ENCODE data around the gene PRR12.

The PRR12 gene

GRCh38 chr19:49560358-49560900 is 30.6 kb upstream of the PRR12 start:
- Histone ChIP-seq H3K9me3 (ENCODE audit: control insufficient read depth in 1 of 2, low read length in 2 of 2) (no peaks in the 10 kb centered on the region), H3K4me1 (ENCODE audit: control insufficient read depth in 1 of 2, insufficient read depth in 2 of 2, low read length in 2 of 2) (peaks cover 55 to 77% of the 10 kb centered on the region in 2 donors), H3K9ac (ENCODE audit: low read depth in 1 of 2, low read length in 2 of 2) (peak overlapping the region; percentile 49 to 65), H3K27ac (ENCODE audit: low read depth, low read length) (peak overlapping the region; percentile 63), H3K4me3 (ENCODE audit: low read depth in 1 of 2, low read length in 2 of 2) (peak overlapping the region; percentile 29 to 46), H3K27me3 (ENCODE audit: control insufficient read depth in 1 of 2, insufficient read depth in 2 of 2, low read length in 2 of 2) (no peaks in the 10 kb centered on the region), H3K36me3 (ENCODE audit: control insufficient read depth in 1 of 2, insufficient read depth in 2 of 2, low read length in 2 of 2) (peaks cover 13 to 40% of the 10 kb centered on the region in 2 donors)

- peaks cover 55 to 61% of the 10 kb centered on the region in 2 donors for H3K4me1 ChIP-seq (ENCODE audit: control insufficient read depth in 1 of 2, insufficient read depth in 2 of 2, low read length in 2 of 2)
- no peak overlapping the region for H3K4me3 ChIP-seq (ENCODE audit: low read depth in 1 of 2, low read length in 2 of 2)
- peak overlapping the region; percentile 4 for H3K27ac ChIP-seq (ENCODE audit: low read depth, low read length)
- peak overlapping the region in 1 of 2 donors; percentile 32 for H3K9ac ChIP-seq (ENCODE audit: low read depth in 1 of 2, low read length in 2 of 2)
- no peaks in the 10 kb centered on the region for H3K27me3 ChIP-seq (ENCODE audit: control insufficient read depth in 1 of 2, insufficient read depth in 2 of 2, low read length in 2 of 2)
- peaks cover 0 to 6% of the 10 kb centered on the region in 2 donors for H3K36me3 ChIP-seq (ENCODE audit: control insufficient read depth in 1 of 2, insufficient read depth in 2 of 2, low read length in 2 of 2)
- H3K9me3 ChIP-seq (ENCODE audit: control insufficient read depth in 1 of 2, low read length in 2 of 2): no peaks in the 10 kb centered on the region
Observed at GRCh38 chr19:49564616-49565045, 26.4 kb upstream of the PRR12 start.

- Histone ChIP-seq H3K9ac (ENCODE audit: low read depth in 1 of 2, low read length in 2 of 2) (peak overlapping the region in 1 of 2 donors; percentile 32), H3K27ac (ENCODE audit: low read depth, low read length) (no peak overlapping the region)
Observed at GRCh38 chr19:49565261-49565660, 25.7 kb upstream of the PRR12 start.

GRCh38 chr19:49566302-49566701 is 24.7 kb upstream of the PRR12 start:
- Histone ChIP-seq H3K9ac (ENCODE audit: low read depth in 1 of 2, low read length in 2 of 2) (no peak overlapping the region), H3K36me3 (ENCODE audit: control insufficient read depth in 1 of 2, insufficient read depth in 2 of 2, low read length in 2 of 2) (no peaks in the 10 kb centered on the region), H3K27me3 (ENCODE audit: control insufficient read depth in 1 of 2, insufficient read depth in 2 of 2, low read length in 2 of 2) (no peaks in the 10 kb centered on the region), H3K9me3 (ENCODE audit: control insufficient read depth in 1 of 2, low read length in 2 of 2) (no peaks in the 10 kb centered on the region), H3K27ac (ENCODE audit: low read depth, low read length) (no peak overlapping the region), H3K4me1 (ENCODE audit: control insufficient read depth in 1 of 2, insufficient read depth in 2 of 2, low read length in 2 of 2) (peaks cover 44 to 52% of the 10 kb centered on the region in 2 donors), H3K4me3 (ENCODE audit: low read depth in 1 of 2, low read length in 2 of 2) (no peak overlapping the region)

More at GRCh38 chr19:49565261-49565660, 25.7 kb upstream of the PRR12 start:
- Histone ChIP-seq H3K4me3 (ENCODE audit: low read depth in 1 of 2, low read length in 2 of 2) (no peak overlapping the region), H3K36me3 (ENCODE audit: control insufficient read depth in 1 of 2, insufficient read depth in 2 of 2, low read length in 2 of 2) (no peaks in the 10 kb centered on the region), H3K27me3 (ENCODE audit: control insufficient read depth in 1 of 2, insufficient read depth in 2 of 2, low read length in 2 of 2) (no peaks in the 10 kb centered on the region), H3K9me3 (ENCODE audit: control insufficient read depth in 1 of 2, low read length in 2 of 2) (no peaks in the 10 kb centered on the region), H3K4me1 (ENCODE audit: control insufficient read depth in 1 of 2, insufficient read depth in 2 of 2, low read length in 2 of 2) (peaks cover 50 to 55% of the 10 kb centered on the region in 2 donors)

GRCh38 chr19:49567861-49568441 is 23.0 kb upstream of the PRR12 start:
- Histone ChIP-seq H3K27ac (ENCODE audit: low read depth, low read length) (no peak overlapping the region), H3K4me3 (ENCODE audit: low read depth in 1 of 2, low read length in 2 of 2) (peak overlapping the region in 1 of 2 donors; percentile 9), H3K27me3 (ENCODE audit: control insufficient read depth in 1 of 2, insufficient read depth in 2 of 2, low read length in 2 of 2) (no peaks in the 10 kb centered on the region), H3K9me3 (ENCODE audit: control insufficient read depth in 1 of 2, low read length in 2 of 2) (no peaks in the 10 kb centered on the region), H3K9ac (ENCODE audit: low read depth in 1 of 2, low read length in 2 of 2) (peak overlapping the region; percentile 1 to 23), H3K4me1 (ENCODE audit: control insufficient read depth in 1 of 2, insufficient read depth in 2 of 2, low read length in 2 of 2) (peaks cover 33 to 42% of the 10 kb centered on the region in 2 donors), H3K36me3 (ENCODE audit: control insufficient read depth in 1 of 2, insufficient read depth in 2 of 2, low read length in 2 of 2) (peaks cover 0 to 1% of the 10 kb centered on the region in 2 donors)

GRCh38 chr19:49570138-49570856 is 20.7 kb upstream of the PRR12 start:
- Histone ChIP-seq H3K9me3 (ENCODE audit: control insufficient read depth in 1 of 2, low read length in 2 of 2) (no peaks in the 10 kb centered on the region), H3K4me1 (ENCODE audit: control insufficient read depth in 1 of 2, insufficient read depth in 2 of 2, low read length in 2 of 2) (peaks cover 18 to 22% of the 10 kb centered on the region in 2 donors), H3K27me3 (ENCODE audit: control insufficient read depth in 1 of 2, insufficient read depth in 2 of 2, low read length in 2 of 2) (no peaks in the 10 kb centered on the region), H3K4me3 (ENCODE audit: low read depth in 1 of 2, low read length in 2 of 2) (no peak overlapping the region), H3K9ac (ENCODE audit: low read depth in 1 of 2, low read length in 2 of 2) (peak overlapping the region in 1 of 2 donors; percentile 44), H3K36me3 (ENCODE audit: control insufficient read depth in 1 of 2, insufficient read depth in 2 of 2, low read length in 2 of 2) (peaks cover 3 to 12% of the 10 kb centered on the region in 2 donors), H3K27ac (ENCODE audit: low read depth, low read length) (no peak overlapping the region)

- Histone ChIP-seq H3K27me3 (ENCODE audit: control insufficient read depth in 1 of 2, insufficient read depth in 2 of 2, low read length in 2 of 2) (no peaks in the 10 kb centered on the region), H3K9ac (ENCODE audit: low read depth in 1 of 2, low read length in 2 of 2) (peak overlapping the region in 1 of 2 donors; percentile 44), H3K27ac (ENCODE audit: low read depth, low read length) (no peak overlapping the region), H3K4me1 (ENCODE audit: control insufficient read depth in 1 of 2, insufficient read depth in 2 of 2, low read length in 2 of 2) (peaks cover 17 to 22% of the 10 kb centered on the region in 2 donors), H3K4me3 (ENCODE audit: low read depth in 1 of 2, low read length in 2 of 2) (no peak overlapping the region), H3K9me3 (ENCODE audit: control insufficient read depth in 1 of 2, low read length in 2 of 2) (no peaks in the 10 kb centered on the region), H3K36me3 (ENCODE audit: control insufficient read depth in 1 of 2, insufficient read depth in 2 of 2, low read length in 2 of 2) (peaks cover 5 to 16% of the 10 kb centered on the region in 2 donors)
Observed at GRCh38 chr19:49570997-49571676, 19.8 kb upstream of the PRR12 start.

- no peaks in the 10 kb centered on the region for H3K27me3 ChIP-seq (ENCODE audit: control insufficient read depth in 1 of 2, insufficient read depth in 2 of 2, low read length in 2 of 2)
- H3K9ac ChIP-seq (ENCODE audit: low read depth in 1 of 2, low read length in 2 of 2): no peak overlapping the region
- H3K4me3 ChIP-seq (ENCODE audit: low read depth in 1 of 2, low read length in 2 of 2): no peak overlapping the region
- no peak overlapping the region for H3K27ac ChIP-seq (ENCODE audit: low read depth, low read length)
- no peaks in the 10 kb centered on the region for H3K9me3 ChIP-seq (ENCODE audit: control insufficient read depth in 1 of 2, low read length in 2 of 2)
- peaks cover 11 to 15% of the 10 kb centered on the region in 2 donors for H3K4me1 ChIP-seq (ENCODE audit: control insufficient read depth in 1 of 2, insufficient read depth in 2 of 2, low read length in 2 of 2)
- peaks cover 5 to 16% of the 10 kb centered on the region in 2 donors for H3K36me3 ChIP-seq (ENCODE audit: control insufficient read depth in 1 of 2, insufficient read depth in 2 of 2, low read length in 2 of 2)
Observed at GRCh38 chr19:49573009-49573408, 18.0 kb upstream of the PRR12 start.

- H3K4me3 ChIP-seq (ENCODE audit: low read depth in 1 of 2, low read length in 2 of 2): no peak overlapping the region
- peaks cover 5 to 16% of the 10 kb centered on the region in 2 donors for H3K36me3 ChIP-seq (ENCODE audit: control insufficient read depth in 1 of 2, insufficient read depth in 2 of 2, low read length in 2 of 2)
- H3K9ac ChIP-seq (ENCODE audit: low read depth in 1 of 2, low read length in 2 of 2): no peak overlapping the region
- H3K27ac ChIP-seq (ENCODE audit: low read depth, low read length): no peak overlapping the region
- peaks cover 7 to 11% of the 10 kb centered on the region in 2 donors for H3K4me1 ChIP-seq (ENCODE audit: control insufficient read depth in 1 of 2, insufficient read depth in 2 of 2, low read length in 2 of 2)
- H3K27me3 ChIP-seq (ENCODE audit: control insufficient read depth in 1 of 2, insufficient read depth in 2 of 2, low read length in 2 of 2): no peaks in the 10 kb centered on the region
- no peaks in the 10 kb centered on the region for H3K9me3 ChIP-seq (ENCODE audit: control insufficient read depth in 1 of 2, low read length in 2 of 2)
Observed at GRCh38 chr19:49573425-49573824, 17.6 kb upstream of the PRR12 start.

All from duodenal mucosa (tissue), 2 donors.